HL-60/S4 (cell line): Measurements from ENCODE around the gene PRKX.
"Not testable (repeated sequence)": the region's sequence is repeated elsewhere in the genome, so short reads cannot be mapped to it uniquely, and the experiment has no call there.

ENCODE experiments used
- in situ Hi-C: fragments of 300-500 bp; cut with MboI; formaldehyde crosslinking; loops from 2 replicates; pipeline ENCODE4 v1.14.3; 2022; ENCODE audit warnings: low sequenced_read_pairs

PRKX gene

DNA sequence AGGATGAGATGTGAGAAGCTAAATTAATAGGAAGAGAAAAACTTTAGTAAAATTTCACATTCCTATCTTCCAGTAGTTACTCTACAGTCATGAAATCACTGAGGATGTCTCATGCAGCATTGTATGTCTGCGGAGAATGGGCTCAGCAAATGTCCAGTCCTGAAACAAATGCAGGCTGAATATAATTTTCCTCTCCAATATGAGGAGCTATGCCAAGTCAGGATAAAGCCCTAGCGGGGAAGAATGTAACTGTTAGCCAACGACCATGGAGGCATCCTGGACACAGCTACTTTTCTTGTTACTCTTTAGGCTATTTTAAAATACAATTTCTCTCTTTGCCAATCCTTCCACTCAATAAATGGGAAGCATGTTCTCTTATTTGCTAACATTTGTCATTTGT is 127.7 kb downstream of the PRKX start:
- in situ Hi-C loops, result no loop called here

DNA sequence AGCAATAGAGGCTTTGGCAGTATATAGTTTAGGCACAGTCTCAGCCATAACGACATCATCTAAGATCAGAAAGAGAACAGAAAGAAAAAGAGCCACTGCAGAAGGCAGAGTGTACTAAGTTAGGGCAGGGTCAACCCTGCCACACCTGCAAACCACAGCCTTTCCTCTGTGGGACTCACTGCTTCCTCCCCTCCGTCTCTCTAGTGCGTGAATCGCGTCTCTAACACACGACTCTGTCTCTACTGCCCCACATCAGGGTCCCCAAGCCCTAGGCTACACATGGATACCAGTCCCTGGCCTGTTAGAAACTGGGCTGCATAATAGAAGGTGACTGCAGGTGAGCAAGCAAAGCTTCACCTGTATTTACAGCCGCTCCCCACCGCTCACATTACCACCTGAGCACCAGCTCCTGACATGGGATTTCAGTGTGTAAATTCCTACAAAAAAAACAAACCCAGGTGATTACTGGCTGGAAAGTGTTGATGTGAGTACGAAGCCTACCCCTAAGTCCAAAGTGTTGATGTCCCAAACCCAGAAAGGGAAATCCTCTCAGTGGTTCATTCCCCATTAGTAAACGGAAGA is 128.9 kb downstream of the PRKX start:
- in situ Hi-C loops, result no loop called here

DNA sequence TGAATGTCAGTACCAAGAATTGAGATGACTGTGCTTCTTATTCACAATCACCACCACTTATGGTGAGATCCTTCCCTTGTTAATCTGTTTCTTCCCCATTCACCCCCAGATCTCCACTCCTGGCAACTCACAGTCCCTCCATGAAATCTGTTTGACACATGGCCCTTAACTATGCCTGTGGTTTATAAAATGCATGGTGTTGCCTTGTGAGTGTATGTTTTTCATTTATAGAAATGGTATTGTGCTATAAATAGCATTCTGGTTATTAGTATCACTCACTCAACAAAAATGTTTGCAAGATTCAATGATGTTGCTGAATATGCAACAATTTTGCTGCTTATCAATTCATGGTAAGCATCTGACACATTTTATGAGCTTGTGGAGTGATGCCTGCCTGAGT is 131.0 kb downstream of the PRKX start:
- in situ Hi-C loops, result no loop called here

DNA sequence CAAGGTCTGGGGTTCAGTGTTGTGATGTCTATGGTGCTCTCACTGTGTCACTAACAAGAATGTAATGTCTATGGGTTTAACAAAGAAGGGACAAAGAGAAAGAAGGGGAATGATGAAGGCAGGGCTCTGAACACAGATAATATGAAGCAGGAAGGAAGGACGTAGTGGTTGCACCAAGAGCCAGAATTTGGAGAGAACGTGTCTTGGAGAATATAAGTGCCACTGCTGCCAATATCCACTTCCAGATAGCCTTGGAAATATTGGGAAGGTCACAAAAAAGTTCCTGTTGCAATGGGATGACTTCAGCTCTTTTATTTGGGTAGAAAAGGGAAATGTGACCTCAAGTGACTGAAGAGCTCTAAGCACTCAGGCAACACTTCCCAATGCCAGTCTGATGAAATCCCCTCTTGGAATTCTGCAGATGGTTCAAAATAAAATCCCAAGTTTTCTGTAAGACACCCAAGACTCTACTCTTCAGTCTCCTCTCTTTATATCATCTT is 131.8 kb downstream of the PRKX start:
- in situ Hi-C loops, result no loop called here

DNA sequence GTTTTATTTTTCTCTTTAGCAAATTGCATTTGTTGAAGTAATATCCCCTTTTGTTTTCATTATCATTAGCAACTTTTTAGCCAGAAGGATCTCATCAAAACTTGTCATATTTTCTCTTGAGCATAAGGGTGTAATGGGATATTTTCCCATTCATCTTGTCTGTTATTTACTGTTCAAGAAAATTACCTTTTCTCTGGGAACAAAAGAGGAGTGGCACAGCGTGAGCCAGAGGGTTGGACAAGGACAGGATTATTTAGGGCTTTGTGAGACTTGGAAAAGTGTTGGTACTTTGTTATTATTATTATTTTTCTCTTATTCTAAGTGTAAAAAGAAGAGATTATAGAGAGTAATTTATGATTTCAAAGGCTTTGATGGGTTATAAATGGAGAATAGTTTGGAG is 135.9 kb downstream of the PRKX start:
- in situ Hi-C loops, result no loop called here

DNA sequence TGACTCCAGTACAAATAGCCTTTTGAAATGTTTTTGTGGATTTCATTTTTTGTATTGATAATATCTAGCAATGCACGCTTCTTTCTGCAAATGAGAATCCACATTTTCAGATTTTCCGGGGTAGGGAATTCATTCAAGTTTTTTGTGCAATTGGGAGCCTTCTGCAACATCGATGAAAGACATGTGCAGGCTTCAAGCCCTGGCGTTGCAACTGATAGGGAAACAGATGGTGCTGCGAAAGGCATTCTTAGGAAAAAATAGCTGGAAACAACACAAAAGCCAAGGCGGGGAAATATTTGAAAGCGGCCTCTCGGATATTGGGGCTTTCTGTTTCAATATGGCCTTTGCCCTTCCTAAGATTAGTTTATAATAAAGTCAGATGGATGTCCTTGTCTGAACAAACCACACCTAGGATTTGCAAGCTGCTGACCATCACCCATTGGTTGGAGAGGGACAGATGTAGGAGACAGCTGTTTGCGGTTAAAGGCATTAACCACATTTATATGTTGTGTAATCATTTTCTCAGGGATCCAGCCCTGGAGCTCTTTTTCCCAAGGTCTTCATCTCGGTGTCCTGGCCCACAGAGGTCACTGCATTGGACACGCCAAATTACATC is 136.5 kb downstream of the PRKX start:
- in situ Hi-C loops, result no loop called here

DNA sequence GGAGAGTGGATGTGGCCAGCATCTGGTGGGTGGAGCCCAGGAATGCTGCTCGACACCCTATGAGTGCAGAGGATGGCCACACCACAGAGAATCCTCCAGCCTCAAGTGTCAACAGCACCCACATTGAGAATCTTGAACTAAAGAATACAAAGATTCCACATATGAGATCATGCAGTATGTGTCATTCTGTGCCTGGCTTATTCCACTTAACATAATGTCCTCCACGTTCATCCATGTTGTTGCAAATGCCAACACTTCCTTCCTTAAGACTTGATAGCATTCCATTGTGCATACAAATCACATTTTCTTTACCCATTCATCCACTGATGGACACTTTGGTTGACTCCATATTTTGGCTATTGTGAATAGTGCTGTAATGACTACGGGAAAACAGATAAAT is 145.8 kb downstream of the PRKX start:
- in situ Hi-C loops, result no loop called here

DNA sequence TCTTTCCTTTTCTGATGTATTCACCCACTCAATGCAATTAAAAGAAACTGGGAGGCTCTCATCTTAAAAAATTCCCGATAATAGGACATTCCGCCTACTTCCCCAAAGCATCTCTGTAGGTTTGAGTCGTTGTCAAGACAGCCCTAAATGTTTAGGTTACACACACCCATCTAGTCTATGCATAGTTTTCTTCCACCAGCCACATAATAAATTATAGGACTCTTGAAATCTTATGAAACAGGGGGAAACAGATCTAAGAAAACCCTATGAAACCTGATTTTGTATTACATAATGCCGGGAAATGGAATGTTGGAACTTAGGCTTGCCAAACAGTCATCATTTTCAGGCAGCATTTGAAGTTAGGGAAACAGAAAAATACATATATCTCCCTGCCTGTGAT is 150.0 kb downstream of the PRKX start:
- in situ Hi-C loops, result no loop called here

DNA sequence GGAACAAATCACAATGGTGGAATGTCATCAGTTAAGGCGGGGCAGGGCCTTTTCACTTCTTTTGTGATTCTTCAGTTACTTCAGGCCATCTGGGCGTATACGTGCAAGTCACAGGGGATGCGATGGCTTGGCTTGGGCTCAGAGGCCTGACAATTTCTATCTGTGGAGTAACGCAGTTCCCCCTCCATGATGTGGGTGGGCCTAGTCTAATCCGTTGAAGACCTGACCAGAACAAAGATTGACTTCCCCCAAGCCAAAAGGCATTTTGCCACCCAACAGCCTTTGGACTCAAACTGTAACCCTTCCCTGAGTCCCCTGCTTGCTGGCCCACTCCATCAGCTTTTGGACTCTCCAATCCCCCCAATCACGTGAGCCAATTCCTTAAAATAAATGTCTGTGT is 153.4 kb downstream of the PRKX start:
- in situ Hi-C loops, result not testable (repeated sequence)
